Naive thymus-derived CD4-positive, alpha-beta T cell (primary cell): Measurements from ENCODE around the gene MAVS. TPM values are rescaled to one million over a fixed set of nuclear protein-coding genes. Genes with fewer than 3 reads are reported as not detected.
A peak's percentile ranks its signal among the peaks of the same experiment; 100 is the strongest.
"Not testable (repeated sequence)": the region's sequence is repeated elsewhere in the genome, so short reads cannot be mapped to it uniquely, and the experiment has no call there.

Experiments used
- ATAC-seq: fragments of 150-1000 bp; cut with Tn5 transposase; 2 replicates; pipeline ENCODE4 v1.10.0; 2021; ENCODE audit warnings: mild to moderate bottlenecking, moderate library complexity
- CTCF ChIA-PET: fragments of 350-600 bp; sonication (Branson Sonifier 250); formaldehyde crosslinking; loops from one replicate; lab custom pipeline; 2021; ENCODE audit warnings: antibody characterized with exemption; lab: Charles Lee
- POLR2A ChIA-PET: fragments of 350-600 bp; sonication (Branson Sonifier 250); formaldehyde crosslinking; loops from one replicate; lab custom pipeline; 2021; ENCODE audit warnings: antibody characterized with exemption, inconsistent platforms; lab: Charles Lee
- DNase-seq, 9 donors: peaks; one replicate each; pipeline versions ENCODE4 v3.0.0 to v3.0.0-alpha.2; 2020 to 2022; ENCODE audit warnings: mixed read lengths in 1 of 9
- H3K27ac ChIP-seq: one replicate; pipeline ENCODE4 v1.7.0; 2013; ENCODE audit warnings: mild to moderate bottlenecking, low read depth, low read length, moderate library complexity
- H3K27me3 ChIP-seq, 2 donors: one replicate each; pipeline ENCODE4 v1.7.0; 2013; ENCODE audit warnings: low read length in 2 of 2, mild to moderate bottlenecking in 2 of 2, moderate library complexity in 2 of 2; ENCODE audit not compliant: control insufficient read depth in 2 of 2, insufficient read depth in 2 of 2
- H3K36me3 ChIP-seq, 3 experiments: 1 replicate in 2 of 3; 2 replicates in 1 of 3; pipeline ENCODE4 v1.7.0; 2013; ENCODE audit warnings: low read length in 3 of 3, mild to moderate bottlenecking in 3 of 3, moderate library complexity in 1 of 3; ENCODE audit not compliant: insufficient read depth in 3 of 3, control insufficient read depth in 2 of 3
- H3K4me1 ChIP-seq, 2 donors: one replicate each; pipeline ENCODE4 v1.7.0; 2013; ENCODE audit warnings: low read length in 2 of 2, mild to moderate bottlenecking in 2 of 2, moderate library complexity in 1 of 2; ENCODE audit not compliant: control insufficient read depth in 2 of 2, insufficient read depth in 2 of 2
- H3K4me3 ChIP-seq: 2 replicates; pipeline ENCODE4 v1.7.0; 2013; ENCODE audit warnings: mild to moderate bottlenecking, low read length
- H3K9me3 ChIP-seq, 3 experiments: 1 replicate in 2 of 3; 2 replicates in 1 of 3; pipeline ENCODE4 v1.7.0; 2013; ENCODE audit warnings: low read length in 3 of 3; ENCODE audit not compliant: control insufficient read depth in 2 of 3
- H3K27ac Mint-ChIP-seq, 9 donors: one replicate each; pipeline ENCODE4 v1.8.0; 2020 to 2022; ENCODE audit warnings: mixed read lengths in 9 of 9, mild to moderate bottlenecking in 8 of 9, moderate library complexity in 5 of 9, inconsistent platforms in 2 of 9
- H3K27me3 Mint-ChIP-seq, 5 donors: one replicate each; pipeline ENCODE4 v1.8.0; 2021 to 2022; ENCODE audit warnings: mixed read lengths in 5 of 5, mild to moderate bottlenecking in 1 of 5
- H3K36me3 Mint-ChIP-seq, 5 donors: one replicate each; pipeline ENCODE4 v1.8.0; 2020 to 2022; ENCODE audit warnings: mixed read lengths in 5 of 5, mild to moderate bottlenecking in 3 of 5, inconsistent platforms in 1 of 5
- H3K4me1 Mint-ChIP-seq, 7 donors: one replicate each; pipeline ENCODE4 v1.8.0; 2020 to 2022; ENCODE audit warnings: mixed read lengths in 7 of 7, mild to moderate bottlenecking in 3 of 7, inconsistent platforms in 1 of 7
- H3K4me3 Mint-ChIP-seq, 10 donors: one replicate each; pipeline ENCODE4 v1.8.0; 2020 to 2022; ENCODE audit warnings: mild to moderate bottlenecking in 10 of 10, mixed read lengths in 10 of 10, moderate library complexity in 6 of 10, inconsistent platforms in 2 of 10
- H3K9me3 Mint-ChIP-seq, 11 donors: one replicate each; pipeline ENCODE4 v1.8.0; 2020 to 2022; ENCODE audit warnings: mixed read lengths in 11 of 11, mild to moderate bottlenecking in 4 of 11, inconsistent platforms in 1 of 11, moderate library complexity in 1 of 11
- intact Hi-C, 2 donors: fragments of 100-400 bp; cut with micrococcal nuclease; formaldehyde crosslinking; loops; one replicate each; pipeline ENCODE4 v1.15.1; 2023
- polyA plus RNA-seq, 2 donors: library from polyadenylated mRNA; unstranded; fragments of 300-500 nt; fragmentation: Illumina TruSeq; gene quantifications; one replicate each; pipeline ENCODE4 v1.2.3, GENCODE V29; 2021
- total RNA-seq, 6 experiments: library from RNA in 5 of 6; stranded (reverse) in 5 of 6; gene quantifications; 1 replicate in 5 of 6; 2 replicates in 1 of 6; pipeline ENCODE4 v1.2.3 and lab custom pipeline; 2021 to 2026

MAVS gene
- total and polyA plus RNA-seq, 7 experiments from 2014 or later: 3.5 to 49.9 (median 26.4) TPM

GRCh38 chr20:3825526-3825925 is 21.1 kb upstream of the MAVS start:
- Histone ChIP-seq H3K4me3 (no peak overlapping the region), H3K4me1 (peaks cover 0 to 8% of the 10 kb centered on the region in 2 donors), H3K36me3 (peaks cover 8 to 43% (median 14%) of the 10 kb centered on the region in 3 experiments), H3K27me3 (no peaks in the 10 kb centered on the region), H3K9me3 (no peaks in the 10 kb centered on the region), H3K27ac (no peak overlapping the region)
- intact Hi-C loops: no loop called here
- ATAC-seq (no peak), DNase-seq (no peak)
- Mint-ChIP-seq H3K9me3 (peaks cover 0 to 1% (median 0%) of the 10 kb centered on the region in 11 donors), H3K36me3 (peaks cover 0 to 25% (median 8%) of the 10 kb centered on the region in 5 donors), H3K4me1 (peaks cover 6 to 18% (median 13%) of the 10 kb centered on the region in 7 donors), H3K27ac (no peak overlapping the region), H3K4me3 (no peak overlapping the region), H3K27me3 (no peaks in the 10 kb centered on the region)
- ChIA-PET POLR2A (interaction anchor here (0.7 to 1.0 kb wide), 3 partner anchors 10 to 30 kb away, joined by 3 to 4 read pairs (median 3); partner anchors contain the start of gene CDC25B), CTCF (interaction anchor here (0.5 kb wide), 1 partner anchor 8 kb away, joined by 4 read pairs; no protein-coding TSS in a partner anchor)

DNA sequence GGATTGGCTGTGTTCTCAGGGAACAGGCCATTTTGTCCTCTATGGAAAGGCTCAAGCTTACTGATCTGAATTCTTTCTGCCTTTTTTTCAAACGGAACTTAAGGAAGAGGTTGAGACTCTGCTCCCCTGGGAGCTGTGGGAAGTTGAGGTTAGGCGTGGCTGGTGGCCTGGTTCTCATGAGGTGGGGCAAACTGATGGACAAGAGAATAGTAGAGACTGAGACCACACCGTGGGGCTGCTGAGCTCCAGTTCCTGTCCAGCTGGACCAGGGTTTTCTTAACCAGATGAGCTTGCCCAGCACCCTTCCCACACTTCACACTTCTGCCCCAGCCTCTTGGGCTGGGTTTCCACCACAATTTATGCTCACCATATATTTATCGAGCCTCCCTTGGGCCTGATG is 20.2 kb upstream of the MAVS start:
- CTCF ChIA-PET: no interaction called here
- H3K9me3 ChIP-seq: no peaks in the 10 kb centered on the region
- H3K27ac ChIP-seq: no peak overlapping the region
- Mint-ChIP-seq H3K9me3 (peaks cover 0 to 1% (median 0%) of the 10 kb centered on the region in 11 donors), H3K27ac (peak overlapping the region in 3 of 9 donors; percentile 51 to 67 (median 61)), H3K27me3 (no peaks in the 10 kb centered on the region), H3K36me3 (peaks cover 0 to 25% (median 8%) of the 10 kb centered on the region in 5 donors), H3K4me3 (no peak overlapping the region), H3K4me1 (peaks cover 6 to 12% (median 7%) of the 10 kb centered on the region in 7 donors)
- no peaks in the 10 kb centered on the region for H3K27me3 ChIP-seq
- DNase-seq (no peak), ATAC-seq (no peak)
- intact Hi-C loops: no loop called here
- POLR2A ChIA-PET: interaction anchor here (0.6 to 1.0 kb wide), 4 partner anchors 11 to 50 kb away, joined by 3 to 7 read pairs (median 4); no protein-coding TSS in a partner anchor
- H3K36me3 ChIP-seq: peaks cover 8 to 43% (median 14%) of the 10 kb centered on the region in 3 experiments
- H3K4me1 ChIP-seq: peaks cover 0 to 1% of the 10 kb centered on the region in 2 donors
- no peak overlapping the region for H3K4me3 ChIP-seq

DNA sequence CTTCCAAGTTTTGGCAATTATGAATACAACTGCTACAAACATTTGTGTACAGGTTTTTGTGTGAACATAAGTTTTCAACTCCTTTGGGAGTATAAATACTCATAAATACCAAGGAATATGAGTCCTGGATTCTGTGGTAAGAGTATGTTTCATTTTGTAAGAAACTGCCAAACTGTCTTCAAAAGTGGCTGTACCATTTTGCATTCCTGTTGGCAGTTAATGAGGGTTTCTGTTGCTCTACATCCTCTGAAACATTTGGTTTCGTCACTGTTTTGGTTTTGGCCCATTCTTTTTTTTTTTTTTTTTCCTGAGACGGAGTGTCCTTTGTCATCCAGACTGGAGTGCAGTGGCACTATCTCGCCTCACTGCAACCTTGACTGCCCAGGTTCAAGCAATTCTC is 17.8 kb upstream of the MAVS start:
- H3K36me3 ChIP-seq: peaks cover 0 to 31% (median 6%) of the 10 kb centered on the region in 3 experiments
- no peaks in the 10 kb centered on the region for H3K27me3 Mint-ChIP-seq
- no peak for ATAC-seq
- H3K4me1 Mint-ChIP-seq: peaks cover 0 to 4% (median 0%) of the 10 kb centered on the region in 7 donors
- H3K9me3 ChIP-seq: no peaks in the 10 kb centered on the region
- H3K9me3 Mint-ChIP-seq: no peaks in the 10 kb centered on the region
- H3K27ac ChIP-seq: no peak overlapping the region
- H3K27ac Mint-ChIP-seq: no peak overlapping the region
- H3K4me3 ChIP-seq: no peak overlapping the region
- peaks cover 0 to 21% (median 5%) of the 10 kb centered on the region in 5 donors for H3K36me3 Mint-ChIP-seq
- H3K4me1 ChIP-seq: no peaks in the 10 kb centered on the region
- no peak overlapping the region for H3K4me3 Mint-ChIP-seq
- intact Hi-C loops: no loop called here
- ChIA-PET POLR2A (interaction anchor here (1.5 kb wide), 1 partner anchor 61 kb away, joined by 3 read pairs; the partner anchor contains the start of gene ADISSP), CTCF (no interaction called here)
- DNase-seq: no peak
- H3K27me3 ChIP-seq: no peaks in the 10 kb centered on the region

GRCh38 chr20:3829891-3830290 is 16.7 kb upstream of the MAVS start:
- H3K27ac Mint-ChIP-seq, ATAC-seq, intact Hi-C loops, DNase-seq, H3K9me3 ChIP-seq, H3K27me3 Mint-ChIP-seq, H3K27me3 ChIP-seq, H3K27ac ChIP-seq, H3K4me1 Mint-ChIP-seq, H3K4me3 ChIP-seq, CTCF ChIA-PET, H3K4me3 Mint-ChIP-seq, H3K9me3 Mint-ChIP-seq, H3K4me1 ChIP-seq: not testable (repeated sequence)
- POLR2A ChIA-PET: interaction anchor here (1.5 kb wide), 1 partner anchor 62 kb away, joined by 3 read pairs; the partner anchor contains the start of gene ADISSP
- peaks cover 0 to 21% (median 5%) of the 10 kb centered on the region in 5 donors for H3K36me3 Mint-ChIP-seq
- peaks cover 0 to 20% (median 1%) of the 10 kb centered on the region in 3 experiments for H3K36me3 ChIP-seq

GRCh38 chr20:3836132-3836531 is 10.5 kb upstream of the MAVS start:
- ATAC-seq: no peak
- ChIA-PET POLR2A (interaction anchor here (1.0 kb wide), 1 partner anchor 11 kb away, joined by 3 read pairs; the partner anchor contains the start of gene MAVS), CTCF (interaction anchor here (1.2 to 2.1 kb wide), 2 partner anchors 15 to 19 kb away, joined by 4 to 5 read pairs; partner anchors contain the start of gene AP5S1)
- peaks cover 0 to 15% (median 0%) of the 10 kb centered on the region in 5 donors for H3K36me3 Mint-ChIP-seq
- Histone ChIP-seq H3K36me3 (no peaks in the 10 kb centered on the region), H3K27ac (no peak overlapping the region), H3K9me3 (no peaks in the 10 kb centered on the region), H3K27me3 (no peaks in the 10 kb centered on the region), H3K4me3 (no peak overlapping the region), H3K4me1 (peaks cover 0 to 7% of the 10 kb centered on the region in 2 donors)
- intact Hi-C loops: no loop called here
- DNase-seq: no peak
- no peak overlapping the region for H3K4me3 Mint-ChIP-seq
- no peak overlapping the region for H3K27ac Mint-ChIP-seq
- H3K27me3 Mint-ChIP-seq: no peaks in the 10 kb centered on the region
- H3K9me3 Mint-ChIP-seq: no peaks in the 10 kb centered on the region
- H3K4me1 Mint-ChIP-seq: peaks cover 0 to 18% (median 10%) of the 10 kb centered on the region in 7 donors

DNA sequence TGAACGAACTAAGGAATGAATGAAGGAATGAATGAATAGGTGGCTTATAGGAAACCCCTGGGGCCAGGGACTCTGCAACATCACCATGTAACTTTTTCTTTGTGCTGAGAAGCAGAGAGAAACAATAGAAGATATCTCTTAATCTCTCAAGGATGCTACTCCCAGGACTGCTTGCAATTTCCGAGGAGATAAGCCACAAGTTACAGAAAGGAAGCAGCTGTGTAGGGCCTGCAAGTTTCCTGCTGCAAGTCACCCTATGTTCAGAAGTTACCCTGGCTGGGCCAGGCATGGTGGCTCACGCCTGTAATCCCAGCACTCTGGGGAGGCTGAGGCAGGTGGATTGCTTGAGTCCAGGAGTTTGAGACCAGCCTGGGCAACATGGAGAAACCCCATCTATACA is 7.3 kb upstream of the MAVS start:
- intact Hi-C loops: no loop called here
- peak overlapping the region in 2 of 10 donors; percentile 3 to 73 for H3K4me3 Mint-ChIP-seq
- H3K27ac ChIP-seq: no peak overlapping the region
- H3K4me1 Mint-ChIP-seq: peaks cover 0 to 16% (median 10%) of the 10 kb centered on the region in 7 donors
- H3K9me3 Mint-ChIP-seq: no peaks in the 10 kb centered on the region
- DNase-seq (no peak), ATAC-seq (no peak)
- ChIA-PET POLR2A (interaction anchor here (0.7 to 1.7 kb wide), 4 partner anchors 9 to 71 kb away, joined by 3 to 5 read pairs (median 4); partner anchors contain the start of gene ADISSP), CTCF (no interaction called here)
- no peak overlapping the region for H3K4me3 ChIP-seq
- H3K9me3 ChIP-seq: no peaks in the 10 kb centered on the region
- no peaks in the 10 kb centered on the region for H3K36me3 ChIP-seq
- peaks cover 0 to 7% of the 10 kb centered on the region in 2 donors for H3K4me1 ChIP-seq
- H3K27me3 ChIP-seq: no peaks in the 10 kb centered on the region
- peak overlapping the region in 5 of 9 donors; percentile 7 to 73 (median 34) for H3K27ac Mint-ChIP-seq
- peaks cover 0 to 12% (median 0%) of the 10 kb centered on the region in 5 donors for H3K36me3 Mint-ChIP-seq
- no peaks in the 10 kb centered on the region for H3K27me3 Mint-ChIP-seq
